GM23248 (cell line): ENCODE results near the gene RAB2B. TPM values are rescaled to one million over a fixed set of nuclear protein-coding genes. Genes with fewer than 3 reads are reported as not detected.
A peak's percentile ranks its signal among the peaks of the same experiment; 100 is the strongest.

Source experiments
- DNase-seq: peaks from one replicate; pipeline ENCODE4 v3.0.0-alpha.2; 2015
- H2AFZ ChIP-seq: fragments of 200-600 bp; sonication (generic); 2 replicates; pipeline ENCODE4 v1.6.1; 2016; ENCODE audit warnings: antibody characterized with exemption
- H3F3A ChIP-seq: fragments of 200-600 bp; sonication (generic); 2 replicates; pipeline ENCODE4 v1.6.1; 2016; ENCODE audit warnings: mild to moderate bottlenecking, antibody characterized with exemption, mixed run types; ENCODE audit not compliant: insufficient read depth
- H3K27ac ChIP-seq: fragments of 200-600 bp; sonication (generic); 2 replicates; pipeline ENCODE4 v1.5.1; 2016; ENCODE audit warnings: mild to moderate bottlenecking
- H3K27me3 ChIP-seq: fragments of 200-600 bp; sonication (generic); replicated peaks from 2 replicates; pipeline ENCODE4 v1.6.1; 2016; ENCODE audit warnings: mild to moderate bottlenecking; ENCODE audit not compliant: insufficient read depth
- H3K36me3 ChIP-seq: fragments of 200-600 bp; sonication (generic); 2 replicates; pipeline ENCODE4 v1.6.1; 2016; ENCODE audit warnings: low read depth, mild to moderate bottlenecking
- H3K4me1 ChIP-seq: fragments of 200-600 bp; sonication (generic); 2 replicates; pipeline ENCODE4 v1.6.1; 2016; ENCODE audit warnings: mild to moderate bottlenecking; ENCODE audit not compliant: insufficient read depth
- H3K4me2 ChIP-seq: fragments of 200-600 bp; sonication (generic); one replicate; pipeline ENCODE4 v1.6.1; 2016; ENCODE audit warnings: mild to moderate bottlenecking; ENCODE audit not compliant: unreplicated experiment
- H3K4me3 ChIP-seq: fragments of 200-600 bp; sonication (generic); 2 replicates; pipeline ENCODE4 v1.5.1; 2016; ENCODE audit warnings: mild to moderate bottlenecking
- H3K79me2 ChIP-seq: fragments of 200-600 bp; sonication (generic); 2 replicates; pipeline ENCODE4 v1.6.1; 2016; ENCODE audit warnings: mild to moderate bottlenecking; ENCODE audit not compliant: insufficient read depth
- H3K9ac ChIP-seq: fragments of 200-600 bp; sonication (generic); 2 replicates; pipeline ENCODE4 v1.6.1; 2016; ENCODE audit warnings: mild to moderate bottlenecking
- H3K9me2 ChIP-seq: fragments of 200-600 bp; sonication (generic); 2 replicates; pipeline ENCODE4 v1.6.1; 2016; ENCODE audit warnings: mixed run types, mild to moderate bottlenecking, moderate library complexity; ENCODE audit not compliant: insufficient read depth
- H3K9me3 ChIP-seq: fragments of 200-600 bp; sonication (generic); one replicate; pipeline ENCODE4 v1.6.1; 2017; ENCODE audit warnings: low read depth
- H4K20me1 ChIP-seq: fragments of 200-600 bp; sonication (generic); 2 replicates; pipeline ENCODE4 v1.6.0; 2016; ENCODE audit not compliant: insufficient read depth
- EZH2 ChIP-seq: fragments of 200-600 bp; sonication (generic); IDR thresholded peaks from 2 replicates; pipeline ENCODE4 v1.6.1; 2018; ENCODE audit warnings: antibody characterized with exemption, mild to moderate bottlenecking; ENCODE audit not compliant: insufficient read depth, poor library complexity, severe bottlenecking
- EZH2phosphoT487 ChIP-seq: fragments of 200-600 bp; sonication (generic); IDR thresholded peaks from 2 replicates; pipeline ENCODE4 v1.6.1; 2018; ENCODE audit warnings: antibody characterized with exemption, moderate library complexity, mild to moderate bottlenecking, low read depth; ENCODE audit not compliant: insufficient read depth
- WGBS, 2 experiments: methylation state at CpG; one replicate each; pipeline ENCODE4 v1.1.6; 2015 to 2017; ENCODE audit warnings: low lambda C conversion rate in 2 of 2, low coverage in 1 of 2; ENCODE audit errors: missing lambda C conversion rate in 2 of 2; 5-methylcytosine and 5-hydroxymethylcytosine counted together
- in situ Hi-C: fragments of 300-500 bp; cut with MboI; formaldehyde crosslinking; loops from 2 replicates; pipeline ENCODE4 v1.15.0; 2020
- polyA plus RNA-seq: library from polyadenylated mRNA; unstranded; fragments of >200 nt; fragmentation: Nextera tagmentation; extraction: Ambion mirVana; gene quantifications from 2 replicates; pipeline ENCODE4 v1.2.1, GENCODE V29; 2016
- total RNA-seq: library from RNA; depleted of rRNA; stranded (reverse); fragments of >200 nt; shearing (Covaris generic); gene quantifications from 2 replicates; pipeline ENCODE4 v1.2.3, GENCODE V29; 2014

Gene RAB2B
- total and polyA plus RNA-seq, 2 experiments from 2014 or later: 14.7 to 31.6 TPM

DNA sequence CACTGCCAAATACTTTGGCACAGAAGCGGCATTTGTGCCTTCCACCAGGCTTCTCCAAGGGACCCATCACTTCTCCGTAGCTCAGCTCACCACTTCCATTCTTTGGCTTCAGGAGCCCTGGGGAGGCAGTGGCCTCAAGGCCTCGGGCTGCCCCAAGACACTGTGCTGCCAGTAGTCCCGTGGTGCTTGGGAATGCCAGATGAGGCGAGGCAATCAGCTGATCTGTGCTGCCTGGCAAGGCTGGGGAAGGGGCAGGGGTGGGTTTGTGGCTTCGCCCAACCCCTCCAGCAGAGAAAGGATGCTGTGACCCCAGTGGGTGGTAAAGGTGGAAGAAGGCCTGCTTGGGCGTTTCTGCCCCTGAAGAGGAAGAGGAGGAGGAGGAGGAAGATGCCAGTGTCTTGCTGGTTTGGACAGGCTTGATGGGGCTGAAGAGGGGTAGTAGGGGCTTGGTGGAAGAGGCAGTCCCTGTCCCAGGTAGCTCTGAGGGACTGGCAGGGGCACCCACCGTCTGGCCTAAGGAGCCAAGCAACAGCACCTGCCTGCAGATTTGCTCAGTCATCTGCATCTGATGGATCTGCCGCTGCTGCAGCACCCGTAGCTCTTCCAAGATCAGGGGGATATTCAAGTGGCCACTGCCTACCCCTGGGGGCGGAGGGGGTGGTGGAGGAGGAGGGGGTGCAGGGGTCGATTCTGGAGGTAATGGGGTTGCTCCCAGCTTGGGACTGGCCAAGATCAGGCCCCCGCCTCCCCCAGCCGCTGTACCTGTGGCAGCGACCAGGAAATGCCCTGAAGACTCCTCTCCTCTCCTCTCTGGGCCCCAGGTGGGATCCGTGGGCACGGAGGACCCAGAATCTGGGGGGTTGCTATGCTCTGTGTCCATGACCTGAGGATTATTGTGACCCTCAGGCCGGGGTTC, 48.1 kb upstream of the RAB2B start:
- 77 to 85% methylated on average over 11 to 18 of the region's 18 CpGs for WGBS, 2 experiments
- no peaks in the 10 kb centered on the region for H3K9me2 ChIP-seq
- H3K27ac ChIP-seq: no peak overlapping the region
- no peaks in the 10 kb centered on the region for H3K9me3 ChIP-seq
- peaks cover 4% of the 10 kb centered on the region; the same call in 1 of the 2 replicates for H3K27me3 ChIP-seq
- peaks cover 14% of the 10 kb centered on the region for H3K4me1 ChIP-seq
- 0 out of 2 replicates have a peak overlapping the region, but pooled peaks have one; percentile 96 for H2AFZ ChIP-seq
- H3K36me3 ChIP-seq: no peaks in the 10 kb centered on the region
- peaks cover 19% of the 10 kb centered on the region for H3F3A ChIP-seq
- no peak overlapping the region for H3K4me2 ChIP-seq
- no peaks in the 10 kb centered on the region for H3K79me2 ChIP-seq
- no peak overlapping the region for H3K9ac ChIP-seq
- no peak for TF ChIP-seq EZH2phosphoT487
- no peak for TF ChIP-seq EZH2
- no peaks in the 10 kb centered on the region for H4K20me1 ChIP-seq
- in situ Hi-C loops: no loop called here
- peak overlapping the region; percentile 86; the same call in 1 of the 2 replicates for H3K4me3 ChIP-seq
- no peak for DNase-seq

DNA sequence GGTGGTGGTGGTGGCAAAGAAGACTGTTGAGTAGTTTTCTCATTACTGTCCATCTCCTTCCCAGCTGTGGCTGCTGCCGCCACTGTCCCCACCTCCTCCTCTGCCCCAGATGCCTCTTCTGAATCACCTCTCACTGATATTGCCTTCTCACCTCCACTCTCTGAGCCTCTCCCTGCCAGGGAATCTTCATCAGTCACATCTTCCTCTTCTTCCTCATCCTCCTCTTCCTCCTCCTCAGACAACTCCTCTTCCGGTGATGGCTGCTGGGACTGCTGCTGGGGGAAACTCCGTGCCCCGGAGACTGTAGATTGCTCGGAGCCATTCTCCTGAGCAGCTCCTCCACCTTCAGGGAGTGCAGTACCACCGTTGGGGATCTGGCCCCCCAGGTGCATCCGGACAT, 46.4 kb upstream of the RAB2B start:
- in situ Hi-C loops: no loop called here
- no peak overlapping the region for H3K4me2 ChIP-seq
- TF ChIP-seq EZH2 (no peak), EZH2phosphoT487 (no peak)
- no peak for DNase-seq
- no peaks in the 10 kb centered on the region for H3K79me2 ChIP-seq
- no peaks in the 10 kb centered on the region for H3K9me2 ChIP-seq
- peaks cover 14% of the 10 kb centered on the region for H3K4me1 ChIP-seq
- no peaks in the 10 kb centered on the region for H3K36me3 ChIP-seq
- H2AFZ ChIP-seq: no peak overlapping the region
- H3K9me3 ChIP-seq: no peaks in the 10 kb centered on the region
- H4K20me1 ChIP-seq: no peaks in the 10 kb centered on the region
- H3K4me3 ChIP-seq: no peak overlapping the region
- no peaks in the 10 kb centered on the region for H3K27me3 ChIP-seq
- H3K9ac ChIP-seq: no peak overlapping the region
- WGBS, 2 experiments: 74 to 76% methylated on average over 7 of the region's 7 CpGs
- no peak overlapping the region for H3K27ac ChIP-seq
- H3F3A ChIP-seq: peaks cover 15% of the 10 kb centered on the region

DNA sequence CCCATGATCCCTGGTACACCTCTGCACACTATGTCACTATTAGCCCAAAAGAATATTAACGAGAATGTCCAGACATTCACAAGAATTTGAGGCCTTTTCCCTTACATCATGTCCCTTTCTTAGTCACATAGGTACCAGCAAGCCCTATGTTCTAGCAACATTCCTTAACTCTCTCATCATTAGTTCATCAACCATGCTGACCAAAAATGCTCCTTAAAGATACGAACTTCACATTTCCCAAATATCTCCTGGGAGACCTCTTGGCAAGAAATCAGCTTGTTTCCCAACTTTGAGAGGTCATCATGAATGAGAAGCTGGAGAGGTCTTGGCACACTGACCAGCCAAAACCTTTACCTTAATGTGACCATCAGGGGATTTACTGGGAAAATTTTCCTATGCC, 44.7 kb upstream of the RAB2B start:
- Histone ChIP-seq H3K4me3 (no peak overlapping the region), H3K4me2 (no peak overlapping the region), H3K27ac (peak overlapping the region; percentile 41; the same call in 1 of the 2 replicates), H3K36me3 (no peaks in the 10 kb centered on the region), H2AFZ (no peak overlapping the region), H3K9me2 (no peaks in the 10 kb centered on the region), H3K9ac (no peak overlapping the region), H3F3A (peaks cover 15% of the 10 kb centered on the region), H3K9me3 (no peaks in the 10 kb centered on the region), H3K4me1 (peaks cover 14% of the 10 kb centered on the region), H4K20me1 (no peaks in the 10 kb centered on the region), H3K27me3 (no peaks in the 10 kb centered on the region), H3K79me2 (no peaks in the 10 kb centered on the region)
- in situ Hi-C loops: no loop called here
- no peak for TF ChIP-seq EZH2phosphoT487
- TF ChIP-seq EZH2: no peak
- 15 to 20% methylated on average over 2 of the region's 2 CpGs for WGBS, 2 experiments
- peak; percentile 83 for DNase-seq

DNA sequence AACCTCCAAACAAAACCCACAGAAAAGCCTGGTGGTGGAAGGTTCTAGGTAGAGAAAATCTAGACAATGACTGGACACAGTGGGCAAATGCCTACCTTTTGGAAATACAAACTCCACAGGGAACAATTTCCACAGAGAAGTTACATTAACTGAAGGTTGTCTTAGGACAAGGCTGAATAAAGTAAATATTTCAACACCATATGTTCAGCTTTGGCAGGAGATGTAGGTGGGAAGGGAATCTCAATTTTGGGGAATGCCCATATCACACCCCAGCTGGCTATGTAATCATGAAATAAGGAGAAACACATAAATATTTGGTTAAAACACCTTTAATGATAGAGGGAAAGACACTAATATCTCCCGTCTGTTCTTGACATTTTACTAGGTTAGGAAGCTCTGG, 44.0 kb upstream of the RAB2B start:
- no peak for DNase-seq
- no peaks in the 10 kb centered on the region for H3K79me2 ChIP-seq
- in situ Hi-C loops: no loop called here
- 56 to 60% methylated on average over 1 of the region's 1 CpG for WGBS, 2 experiments
- no peaks in the 10 kb centered on the region for H4K20me1 ChIP-seq
- H3K27ac ChIP-seq: no peak overlapping the region
- no peaks in the 10 kb centered on the region for H3K9me2 ChIP-seq
- no peak overlapping the region for H2AFZ ChIP-seq
- H3K4me1 ChIP-seq: peaks cover 14% of the 10 kb centered on the region
- no peaks in the 10 kb centered on the region for H3K36me3 ChIP-seq
- no peaks in the 10 kb centered on the region for H3K9me3 ChIP-seq
- TF ChIP-seq EZH2 (no peak), EZH2phosphoT487 (no peak)
- no peaks in the 10 kb centered on the region for H3K27me3 ChIP-seq
- H3F3A ChIP-seq: peaks cover 15% of the 10 kb centered on the region
- H3K4me2 ChIP-seq: no peak overlapping the region
- no peak overlapping the region for H3K9ac ChIP-seq
- no peak overlapping the region for H3K4me3 ChIP-seq
